Stimulated activated CD8-positive, alpha-beta memory T cell treated with anti-CD3 and anti-CD28 coated beads, Interleukin-12 subunit alpha, Interleukin-12 subunit beta, amount 100 ng/mL, for 24 hours (primary cell): ENCODE data around the gene SMC4.

Source experiments
- DNase-seq: peaks from one replicate; pipeline ENCODE4 v3.0.0-alpha.2; 2020; ENCODE audit errors: extremely low read depth

The SMC4 gene

DNA sequence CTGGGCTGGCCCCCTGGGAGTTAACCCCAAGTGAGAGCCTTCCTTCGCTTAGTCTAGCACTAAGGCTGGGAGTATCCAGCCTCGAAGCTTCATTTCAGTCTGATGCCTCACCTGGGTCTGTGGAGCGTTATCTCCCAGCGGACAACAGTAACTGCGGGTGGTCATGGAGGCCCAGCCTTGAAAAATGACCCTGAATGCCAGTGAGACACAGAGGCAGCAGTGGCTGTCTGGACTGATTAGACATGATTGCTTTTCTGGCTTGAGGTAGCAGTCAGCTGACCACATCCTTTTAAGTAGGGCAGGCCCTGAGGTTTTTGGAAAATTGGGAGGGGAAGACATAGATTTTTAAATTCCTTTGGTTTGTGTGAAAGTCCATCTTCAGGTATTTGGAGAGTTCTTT, 78.3 kb downstream of the SMC4 start:
- DNase-seq = no peak

DNA sequence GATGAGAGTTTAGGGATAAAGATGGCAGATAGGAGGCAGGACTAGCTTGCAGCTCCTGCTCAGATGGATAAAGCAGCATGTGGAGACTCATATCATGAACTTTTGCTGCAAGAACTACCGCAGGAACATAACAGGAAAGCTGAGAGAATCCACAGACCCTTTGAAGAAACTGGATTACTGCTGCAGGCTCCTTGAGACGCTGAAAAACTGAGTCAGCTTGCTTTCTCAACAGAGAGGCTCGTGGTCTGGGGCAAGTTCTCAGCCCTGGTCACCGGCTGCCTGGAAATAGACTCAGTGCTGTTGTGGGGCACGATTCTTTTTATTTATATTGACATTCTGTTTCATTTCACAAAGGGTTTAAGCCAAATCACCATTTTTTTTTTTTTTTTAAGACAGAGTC, 78.9 kb downstream of the SMC4 start:
- no peak for DNase-seq

DNA sequence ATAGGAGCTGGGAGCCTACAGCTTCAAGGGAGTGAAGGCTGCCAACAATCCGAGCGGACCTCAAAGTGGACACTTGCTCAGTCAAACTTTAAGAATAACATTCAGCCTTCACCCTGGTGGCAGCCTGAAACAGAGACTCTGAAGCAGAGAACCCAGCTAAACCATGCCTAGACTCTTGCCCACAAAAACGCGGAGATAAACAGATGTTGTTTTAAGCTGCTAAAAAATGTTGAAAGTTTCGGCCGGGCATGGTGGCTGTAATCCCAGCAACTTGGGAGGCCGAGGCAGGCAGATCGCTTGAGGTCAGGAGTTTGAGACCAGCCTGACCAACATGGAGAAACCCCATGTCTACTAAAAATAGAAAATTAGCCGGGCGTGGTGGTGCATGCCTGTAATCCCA, 79.9 kb downstream of the SMC4 start:
- DNase-seq = no peak

DNA sequence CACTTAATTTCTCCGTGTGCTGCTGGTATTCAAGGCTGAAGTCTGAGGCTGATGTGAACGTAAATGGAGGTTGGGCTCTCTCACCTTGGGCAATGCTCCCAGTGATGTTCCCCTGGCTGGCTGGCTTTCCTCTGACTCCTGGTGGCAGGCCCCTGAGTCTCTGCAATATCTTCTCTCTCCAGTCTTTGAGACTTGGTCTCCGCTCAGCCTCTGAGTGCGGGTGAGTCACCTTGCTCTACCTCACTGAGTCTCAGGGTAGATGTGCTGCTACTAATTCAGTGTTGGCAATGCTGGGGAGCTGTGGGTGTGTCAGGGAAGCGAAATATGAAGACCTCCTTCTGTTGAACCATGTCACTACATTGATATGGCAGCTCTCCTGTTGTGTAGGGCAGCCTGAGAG, 81.5 kb downstream of the SMC4 start:
- DNase-seq = no peak

DNA sequence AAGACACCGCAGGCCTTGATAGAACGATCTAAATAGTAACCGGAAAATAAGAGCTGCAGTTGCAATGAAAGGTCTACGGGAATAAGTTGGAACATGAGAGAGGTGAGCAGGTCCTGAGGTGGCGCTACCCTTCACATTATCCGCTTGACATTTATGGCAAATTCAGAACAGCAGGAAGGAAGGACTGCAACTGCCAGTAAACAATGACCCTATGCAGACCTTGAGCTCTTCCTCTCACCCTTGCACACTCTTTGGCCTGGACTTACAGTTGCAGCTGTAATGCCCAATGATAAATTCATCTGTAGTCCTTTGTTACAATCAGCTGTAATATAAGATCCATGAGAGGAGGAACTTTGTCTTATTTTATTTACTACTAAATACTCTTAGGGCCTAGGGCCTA, 82.4 kb downstream of the SMC4 start:
- no peak for DNase-seq

DNA sequence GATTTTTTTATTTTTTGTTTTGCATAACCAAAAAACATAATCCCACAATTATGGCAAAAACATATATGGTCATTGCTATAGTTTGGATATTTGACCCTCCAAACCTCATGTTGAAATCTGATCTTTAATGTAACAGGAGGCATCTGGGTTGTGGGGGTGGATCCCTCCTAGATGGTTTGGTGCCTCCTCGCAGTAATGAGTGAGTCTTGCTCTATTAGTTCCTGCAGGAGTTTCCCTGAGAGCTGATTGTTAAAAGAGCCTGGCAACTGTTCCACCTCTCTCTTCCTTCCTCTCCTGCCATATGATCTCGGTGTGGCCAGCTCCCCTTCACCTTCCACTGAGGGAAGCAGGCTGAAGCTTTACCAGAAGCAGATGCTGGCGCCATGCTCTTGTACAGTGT, 83.3 kb downstream of the SMC4 start:
- DNase-seq = no peak
